ENCODE data around the gene PRKAA1.

- TF ChIP-seq CTCF (IDR thresholded peaks at IDR 0.05): peak; percentile 41 to 80 (median 68)
- no peak for TF ChIP-seq EP300 (IDR thresholded peaks at IDR 0.05)
Observed at GRCh38 chr5:40755407-40756365, 42.5 kb downstream of the PRKAA1 start, which contains the start of gene TTC33.
